GM21717 (cell line): ENCODE data around the gene HAT1.
"Not testable (repeated sequence)": the region's sequence is repeated elsewhere in the genome, so short reads cannot be mapped to it uniquely, and the experiment has no call there.

Source experiments
- ATAC-seq: cut with Tn5 transposase; IDR thresholded peaks from one replicate; pipeline ENCODE4 v1.9.1; 2021; ENCODE audit warnings: mild to moderate bottlenecking, moderate library complexity; ENCODE audit not compliant: unreplicated experiment

The HAT1 gene, protein sequence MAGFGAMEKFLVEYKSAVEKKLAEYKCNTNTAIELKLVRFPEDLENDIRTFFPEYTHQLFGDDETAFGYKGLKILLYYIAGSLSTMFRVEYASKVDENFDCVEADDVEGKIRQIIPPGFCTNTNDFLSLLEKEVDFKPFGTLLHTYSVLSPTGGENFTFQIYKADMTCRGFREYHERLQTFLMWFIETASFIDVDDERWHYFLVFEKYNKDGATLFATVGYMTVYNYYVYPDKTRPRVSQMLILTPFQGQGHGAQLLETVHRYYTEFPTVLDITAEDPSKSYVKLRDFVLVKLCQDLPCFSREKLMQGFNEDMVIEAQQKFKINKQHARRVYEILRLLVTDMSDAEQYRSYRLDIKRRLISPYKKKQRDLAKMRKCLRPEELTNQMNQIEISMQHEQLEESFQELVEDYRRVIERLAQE

DNA sequence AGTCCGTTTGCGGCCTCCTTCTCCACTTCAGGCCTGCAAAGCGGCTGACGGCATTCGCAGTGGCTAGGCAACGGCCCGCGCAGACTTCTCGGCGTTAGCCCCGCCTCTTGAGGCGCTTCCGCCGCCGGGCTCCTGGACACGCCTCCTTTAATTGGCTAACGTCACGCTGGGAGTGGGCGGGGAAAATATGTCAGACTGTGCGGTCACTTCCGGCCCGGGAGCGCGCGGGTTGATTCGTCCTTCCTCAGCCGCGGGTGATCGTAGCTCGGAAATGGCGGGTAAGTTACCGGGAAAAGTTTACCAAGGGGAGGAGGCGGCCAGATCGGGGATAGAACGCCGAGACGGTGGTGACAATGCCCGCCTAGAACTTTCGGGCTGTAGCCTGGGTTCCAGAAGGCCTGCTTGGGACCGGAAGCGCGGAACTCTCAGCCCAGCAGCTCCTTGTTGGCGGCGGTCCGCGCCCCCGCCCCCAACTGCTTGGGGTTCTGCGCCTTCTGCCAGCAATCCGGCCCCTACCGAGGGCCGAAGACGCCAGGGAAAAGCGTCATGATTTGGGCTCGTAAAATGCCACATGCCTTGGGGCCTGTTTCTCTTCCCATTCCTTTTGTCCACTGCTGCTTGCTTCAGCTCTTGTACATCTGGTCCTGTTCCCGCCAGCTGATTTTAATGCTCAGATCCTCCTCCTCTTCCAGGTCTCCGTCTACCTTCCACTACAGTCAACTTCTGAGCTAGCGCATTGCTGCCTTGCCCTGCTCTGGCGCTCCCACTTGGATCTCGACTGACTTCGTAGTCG lies at the start of gene HAT1:
TSS of gene HAT1 (plus strand) at position 232 of the 793 bp plus-strand sequence. CDS start at position 272, 40 bp downstream.
- ATAC-seq: peak; percentile 95

DNA sequence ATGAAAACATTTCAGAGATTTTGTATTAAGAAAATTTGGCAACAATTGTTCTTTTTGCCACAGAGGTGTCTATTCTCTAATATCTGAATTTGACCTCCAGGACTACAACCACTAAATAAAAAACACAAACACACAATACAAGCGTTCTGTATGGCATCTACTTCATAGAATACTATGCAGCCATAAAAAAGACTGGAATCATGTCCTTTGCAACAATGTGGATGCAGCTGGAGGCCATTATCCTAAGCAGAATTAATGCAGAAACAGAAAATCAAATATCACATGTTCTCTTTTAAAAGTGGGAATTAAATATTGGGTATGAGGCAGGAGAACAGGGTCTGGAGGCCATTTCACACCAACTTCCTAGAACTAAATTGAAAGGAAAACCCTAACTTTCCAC lies 47.7 kb upstream of the HAT1 start:
- no peak for ATAC-seq

DNA sequence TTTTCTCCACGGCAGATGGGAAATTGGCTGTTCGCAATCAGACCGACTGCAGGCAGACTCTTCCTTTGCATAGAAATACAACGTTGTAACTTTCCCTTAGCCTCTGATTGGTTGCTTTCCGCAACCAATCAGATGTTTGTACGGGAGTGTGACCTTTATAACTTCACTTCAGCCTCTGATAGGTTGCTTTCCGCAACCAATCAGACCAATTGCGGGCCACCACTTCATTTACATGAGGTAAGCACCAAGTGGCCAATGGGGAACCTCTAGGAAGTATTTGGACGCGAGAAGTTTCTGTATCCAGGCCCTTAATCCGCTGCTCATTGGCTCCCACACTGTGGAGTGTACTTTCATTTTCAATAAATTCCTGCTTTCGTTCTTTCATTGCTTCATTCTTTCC lies 47.3 kb upstream of the HAT1 start:
- ATAC-seq: no peak

DNA sequence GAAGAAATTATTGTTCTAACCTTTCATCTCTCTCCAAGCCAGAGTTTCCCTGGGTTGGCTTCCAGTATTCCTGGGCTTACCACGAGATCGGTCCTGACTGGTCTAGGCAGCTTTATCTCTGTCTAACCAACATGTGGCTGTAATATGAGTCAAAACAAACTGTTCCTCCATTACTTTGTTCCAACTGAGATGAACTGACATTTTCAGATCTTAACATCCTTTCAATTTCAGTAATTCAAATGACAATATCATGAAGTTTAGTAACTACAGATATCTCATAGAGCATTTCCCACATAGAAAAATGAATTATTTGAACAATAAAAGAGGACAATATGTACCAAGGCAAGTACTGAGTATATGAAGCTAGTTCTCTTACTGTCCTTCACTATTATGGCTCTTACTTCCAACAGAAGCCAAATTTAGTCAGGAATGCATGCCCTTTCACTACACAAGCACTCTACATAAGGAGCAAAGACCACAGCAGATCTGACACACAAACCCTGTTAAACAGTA lies 43.7 kb upstream of the HAT1 start:
- ATAC-seq: no peak

DNA sequence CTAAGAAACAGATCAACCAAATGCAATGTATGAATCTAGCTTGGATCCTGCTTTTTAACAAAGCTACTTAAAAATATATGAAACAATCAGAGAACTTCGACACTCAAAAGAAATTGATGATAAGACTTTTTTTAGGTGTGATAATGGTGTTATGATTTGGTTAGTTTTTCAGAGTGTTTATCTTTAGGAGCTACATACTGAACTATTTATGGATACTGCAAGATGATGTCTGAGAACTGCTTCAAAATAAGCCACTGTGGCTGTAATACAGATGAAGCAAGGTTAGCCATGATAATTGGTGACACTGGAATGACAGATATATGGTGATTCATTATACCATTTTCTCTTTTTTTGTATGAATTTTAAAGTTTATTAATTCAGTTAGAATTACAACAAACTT lies 42.4 kb upstream of the HAT1 start:
- no peak for ATAC-seq

DNA sequence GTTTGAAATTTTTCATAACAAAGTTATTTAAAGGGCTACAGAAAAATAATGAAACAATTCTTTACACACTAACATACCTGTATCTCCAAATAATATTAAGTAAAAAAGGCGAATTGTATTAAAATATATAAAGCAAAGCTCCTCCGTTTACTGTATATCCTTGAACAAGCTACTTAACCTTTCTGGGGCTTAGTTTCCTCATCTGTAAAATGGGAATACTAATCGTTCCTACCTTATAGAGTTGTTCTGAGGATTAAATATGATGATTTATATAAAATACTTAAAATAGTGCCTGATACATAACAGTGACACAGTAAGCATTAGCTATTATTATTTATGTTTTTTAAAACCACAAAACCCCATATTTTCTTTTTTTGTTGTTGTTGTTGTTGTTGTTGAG lies 41.5 kb upstream of the HAT1 start:
- no peak for ATAC-seq

DNA sequence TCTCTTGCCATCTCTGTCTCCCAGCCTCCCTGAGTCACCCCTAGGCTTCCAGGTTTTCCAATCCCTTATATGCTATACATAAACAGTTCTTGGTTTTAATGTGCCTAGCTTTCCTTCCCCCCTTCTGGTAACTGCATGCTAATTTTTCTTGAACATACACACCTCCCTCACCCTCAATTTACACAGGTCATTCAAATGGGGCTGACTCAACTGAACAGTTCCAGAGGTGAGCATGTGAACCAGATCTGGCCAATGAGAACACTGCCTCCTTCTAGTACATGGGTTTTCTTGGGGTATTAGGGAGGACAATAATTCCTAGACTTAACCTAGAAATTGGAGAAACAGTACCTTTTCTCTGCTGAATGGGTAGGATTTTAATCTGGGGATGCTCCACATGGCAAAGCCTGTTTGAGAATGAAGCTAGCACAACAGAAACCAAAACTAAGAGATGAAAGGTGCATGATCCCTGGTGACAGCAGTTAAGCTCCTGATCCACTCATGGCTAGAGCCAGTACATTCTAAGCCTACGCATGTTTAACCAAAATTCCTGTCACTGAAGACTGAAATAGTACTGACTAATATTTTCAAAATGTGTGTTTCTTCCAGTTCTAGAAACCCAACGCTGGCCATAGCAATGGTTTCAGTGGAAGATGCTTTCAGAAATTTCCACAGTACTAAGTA lies 40.0 kb upstream of the HAT1 start:
- peak; percentile 69 for ATAC-seq

DNA sequence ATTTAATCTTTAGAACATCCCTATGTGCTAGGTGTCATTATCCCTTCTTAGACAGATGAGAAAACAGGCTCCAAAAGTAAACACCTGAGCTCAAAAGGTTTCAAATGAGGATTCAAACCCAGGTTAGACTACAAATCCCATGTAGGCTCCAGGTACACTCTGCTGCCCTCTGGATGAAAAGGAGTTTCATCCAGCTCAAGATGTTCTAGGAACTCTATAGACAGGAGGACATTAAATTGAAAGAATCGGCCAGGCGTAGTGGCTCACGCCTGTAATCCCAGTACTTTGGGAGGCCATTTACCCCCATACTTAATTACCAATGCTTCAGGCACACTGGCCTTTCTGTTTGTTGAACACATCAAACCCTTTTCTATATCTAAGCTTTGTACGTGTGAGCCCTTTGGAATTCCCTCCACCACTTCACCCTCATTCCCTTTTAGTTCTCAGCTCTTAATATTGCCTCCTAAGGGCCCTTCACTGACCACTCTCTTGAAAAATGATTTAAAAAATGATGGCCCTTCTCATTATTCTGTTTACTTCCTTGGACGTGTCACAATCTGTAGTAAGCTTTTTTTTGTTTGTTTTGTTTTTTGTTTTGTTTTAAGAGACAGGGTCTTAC lies 38.9 kb upstream of the HAT1 start:
- ATAC-seq: no peak

DNA sequence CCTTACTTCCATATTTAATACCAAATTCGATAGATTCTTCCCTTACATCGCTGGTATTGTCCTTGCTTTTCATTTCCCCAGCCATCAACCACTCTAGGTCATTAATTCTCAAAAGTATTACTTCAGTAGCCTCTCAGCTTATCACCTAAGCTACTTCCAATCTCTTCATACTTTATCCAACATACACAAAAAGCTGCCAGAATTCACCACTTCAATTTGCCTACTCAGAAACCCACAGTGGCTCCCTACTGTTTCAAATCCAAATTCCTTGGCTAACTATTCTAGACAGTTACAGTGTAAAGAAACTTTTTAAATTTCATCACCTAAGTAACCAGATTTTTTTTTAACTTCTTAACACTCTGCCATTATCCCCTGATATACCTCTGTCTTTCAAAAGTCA lies 32.9 kb upstream of the HAT1 start:
- no peak for ATAC-seq

DNA sequence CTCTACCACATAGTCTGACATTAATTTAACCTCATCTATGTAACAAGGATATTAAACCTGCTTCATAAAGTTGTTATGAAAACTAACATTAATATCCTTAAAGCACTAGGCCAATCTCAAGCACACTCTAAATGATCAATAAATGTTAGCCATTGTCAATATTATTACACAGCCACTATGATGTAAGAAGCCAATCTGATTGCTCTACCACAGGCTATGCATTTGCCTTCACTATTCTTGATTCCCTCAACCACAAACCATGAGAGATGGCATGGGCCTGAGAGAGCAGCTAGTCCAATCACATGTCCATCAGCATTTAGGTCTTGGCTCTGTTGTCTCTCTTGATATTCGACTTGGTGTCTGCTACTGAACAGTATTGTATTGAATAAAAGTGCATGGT lies 32.5 kb upstream of the HAT1 start:
- ATAC-seq: no peak

DNA sequence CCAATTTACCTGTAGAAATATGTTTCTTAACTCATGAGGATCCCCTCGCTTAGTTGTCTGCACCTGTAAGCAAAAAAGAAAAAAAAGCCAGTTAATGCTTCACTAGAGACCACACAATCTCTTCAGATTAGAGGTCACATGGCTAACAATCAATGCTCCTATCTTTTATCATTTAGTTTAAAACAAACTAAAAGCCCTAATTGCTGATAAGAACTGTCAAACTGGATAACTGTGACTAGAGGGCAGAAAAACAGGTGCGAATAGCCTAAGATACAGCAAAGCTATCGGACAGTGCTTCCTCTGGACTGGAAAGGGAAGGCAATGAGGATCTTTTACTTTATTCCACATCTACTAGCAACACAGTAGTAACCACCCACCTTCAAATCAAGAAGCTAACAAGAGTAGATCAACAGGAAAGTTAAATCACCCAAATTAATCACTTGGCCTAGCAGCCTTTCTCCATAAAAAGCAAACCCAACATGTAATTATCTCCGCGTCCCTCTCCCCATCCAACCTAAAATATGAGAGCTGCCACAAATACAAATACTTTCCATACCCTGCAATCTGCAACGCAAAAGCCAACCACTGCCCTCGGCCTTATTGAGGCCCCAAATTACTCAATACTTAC lies 29.0 kb upstream of the HAT1 start:
- no peak for ATAC-seq

DNA sequence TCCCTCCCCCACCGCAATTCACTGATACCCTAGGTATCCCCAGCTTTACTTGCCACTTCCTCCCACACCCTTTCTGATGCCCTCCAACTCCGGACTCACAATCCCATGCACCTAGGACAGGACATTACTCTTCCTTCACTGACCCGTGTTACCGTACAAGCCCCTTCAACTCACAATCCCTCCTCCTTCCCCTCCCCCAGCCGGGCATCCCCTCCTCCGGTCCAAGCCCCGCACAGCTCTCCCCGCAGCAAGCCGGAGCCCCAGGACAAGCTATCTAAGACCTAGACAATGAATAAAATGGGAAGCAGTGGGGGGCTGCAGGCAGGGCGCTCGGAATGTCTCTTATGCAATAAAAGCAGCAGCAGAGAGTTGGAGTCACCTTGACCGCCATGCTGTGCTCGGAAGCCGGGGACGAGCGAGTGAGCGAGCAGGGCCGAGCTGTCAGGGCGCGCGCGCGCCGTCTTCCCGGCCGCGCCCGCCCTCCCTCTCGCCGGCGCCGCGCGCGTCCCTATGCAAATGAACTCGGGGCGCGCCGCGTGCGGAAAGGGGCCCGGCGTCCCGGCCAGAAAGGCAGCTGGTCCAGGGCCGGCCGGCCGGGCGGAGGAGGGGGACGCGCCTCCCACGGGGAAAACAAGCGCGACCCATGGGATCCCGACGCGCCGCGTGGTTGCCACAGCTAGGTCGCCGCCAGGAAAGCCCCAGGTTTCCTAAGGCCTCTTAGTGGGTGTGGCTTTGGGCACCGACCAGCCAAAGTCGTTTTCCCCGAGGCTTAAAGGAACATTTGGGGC lies 28.2 kb upstream of the HAT1 start, which contains the start of gene SLC25A12:
TSS of gene SLC25A12 (minus strand) at position 421 of the 788 bp plus-strand sequence. CDS start at position 391, 30 bp downstream.
- peak; percentile 93 for ATAC-seq

DNA sequence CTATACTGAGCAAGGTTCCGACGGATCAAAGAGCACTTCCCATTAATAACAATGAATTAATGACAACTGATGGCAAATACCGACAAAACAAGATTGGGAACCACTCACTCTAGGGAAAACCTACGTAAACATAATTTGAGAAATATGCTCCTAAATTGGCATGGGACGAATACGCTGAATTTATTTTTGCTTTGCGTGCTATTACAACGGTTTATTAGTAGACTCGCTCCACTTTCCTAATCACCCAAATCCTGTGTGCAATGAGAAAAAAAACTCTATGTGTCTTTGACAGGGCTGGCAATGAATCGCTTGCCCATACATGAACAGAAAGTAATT lies 27.7 kb upstream of the HAT1 start:
- no peak for ATAC-seq

DNA sequence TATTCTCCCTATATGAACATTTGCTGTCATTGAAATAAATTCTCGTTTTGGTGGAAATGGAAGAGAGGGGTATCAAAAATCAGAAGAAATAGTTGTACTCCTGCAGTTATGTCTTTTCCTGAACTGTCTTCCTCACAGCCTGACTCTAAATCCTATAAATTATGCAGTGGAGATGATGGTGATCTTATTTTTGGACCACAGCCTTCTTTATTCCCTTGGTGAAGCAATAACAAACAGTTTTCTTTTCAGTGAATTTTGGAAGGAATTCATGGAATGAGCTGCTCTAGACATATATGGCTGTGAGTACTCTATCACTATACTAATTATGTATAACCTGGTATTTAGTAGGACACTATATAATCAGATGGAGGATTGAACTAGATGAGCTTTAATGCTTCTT lies 26.5 kb upstream of the HAT1 start:
- no peak for ATAC-seq

DNA sequence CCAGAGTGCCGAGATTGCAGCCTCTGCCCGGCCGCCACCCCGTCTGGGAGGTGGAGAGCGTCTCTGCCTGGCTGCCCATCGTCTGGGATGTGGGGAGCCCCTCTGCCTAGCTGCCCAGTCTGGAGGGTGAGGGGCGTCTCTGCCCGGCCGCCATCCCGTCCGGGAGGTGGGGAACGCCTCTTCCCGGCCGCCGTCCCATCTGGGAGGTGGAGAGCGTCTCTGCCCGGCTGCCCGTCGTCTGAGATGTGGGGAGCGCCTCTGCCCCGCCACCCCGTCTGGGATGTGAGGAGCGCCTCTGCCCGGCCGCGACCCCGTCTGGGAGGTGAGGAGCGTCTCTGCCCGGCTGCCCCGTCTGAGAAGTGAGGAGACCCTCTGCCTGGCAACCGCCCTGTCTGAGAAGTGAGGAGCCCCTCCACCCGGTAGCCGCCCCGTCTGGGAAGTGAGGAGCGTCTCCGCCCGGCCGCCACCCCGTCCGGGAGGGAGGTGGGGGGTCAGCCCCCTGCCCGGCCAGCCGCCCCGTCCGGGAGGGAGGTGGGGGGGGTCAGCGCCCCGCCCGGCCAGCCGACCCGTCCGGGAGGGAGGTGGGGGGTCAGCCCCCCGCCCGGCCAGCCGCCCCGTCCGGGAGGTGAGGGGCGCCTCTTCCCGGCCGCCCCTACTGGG lies 22.5 kb upstream of the HAT1 start:
- ATAC-seq: not testable (repeated sequence)

DNA sequence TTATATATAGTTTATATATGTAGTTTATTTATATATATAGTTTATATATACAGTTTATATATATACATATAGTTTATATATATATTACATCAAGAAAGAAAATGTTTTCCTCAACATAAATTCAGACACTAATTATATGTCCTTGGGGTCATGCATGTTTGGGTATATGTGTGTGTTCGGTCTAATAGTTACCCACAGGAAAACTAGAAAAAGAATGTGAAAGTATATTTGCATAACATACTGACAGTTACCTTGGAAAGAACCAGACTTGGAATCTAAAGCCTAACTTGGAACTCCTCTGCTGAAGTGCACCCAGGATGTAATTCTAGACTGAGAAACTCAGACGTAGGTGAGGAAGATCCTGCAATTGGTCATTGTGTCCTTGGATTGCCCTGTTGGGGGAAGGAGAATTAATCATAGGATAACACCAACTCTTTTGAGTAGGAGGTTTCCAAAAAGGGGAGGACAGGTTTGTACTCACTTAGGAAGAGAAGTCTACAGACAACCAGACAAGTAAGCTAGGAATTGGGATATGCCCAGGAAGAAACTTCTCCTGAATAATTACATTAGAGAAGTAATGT lies 19.3 kb upstream of the HAT1 start:
- no peak for ATAC-seq

DNA sequence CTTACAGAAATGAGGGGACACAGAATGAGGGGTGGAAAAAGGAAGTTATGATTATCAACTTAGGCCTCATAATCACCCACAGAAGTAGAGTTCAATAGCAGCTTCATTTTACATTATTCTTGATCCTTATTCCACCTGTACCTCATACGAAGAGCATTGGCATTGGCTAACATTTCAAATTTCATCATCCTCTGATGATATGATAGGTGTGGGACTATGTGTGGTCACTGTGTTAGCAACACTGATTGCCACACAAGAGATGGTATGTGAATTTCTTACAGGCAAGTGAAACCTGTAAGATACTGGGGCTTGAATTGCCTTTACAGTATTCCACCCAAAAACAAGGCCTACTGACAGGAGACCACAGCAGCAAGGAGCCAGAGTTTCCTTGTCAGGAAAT lies 14.0 kb upstream of the HAT1 start:
- no peak for ATAC-seq

DNA sequence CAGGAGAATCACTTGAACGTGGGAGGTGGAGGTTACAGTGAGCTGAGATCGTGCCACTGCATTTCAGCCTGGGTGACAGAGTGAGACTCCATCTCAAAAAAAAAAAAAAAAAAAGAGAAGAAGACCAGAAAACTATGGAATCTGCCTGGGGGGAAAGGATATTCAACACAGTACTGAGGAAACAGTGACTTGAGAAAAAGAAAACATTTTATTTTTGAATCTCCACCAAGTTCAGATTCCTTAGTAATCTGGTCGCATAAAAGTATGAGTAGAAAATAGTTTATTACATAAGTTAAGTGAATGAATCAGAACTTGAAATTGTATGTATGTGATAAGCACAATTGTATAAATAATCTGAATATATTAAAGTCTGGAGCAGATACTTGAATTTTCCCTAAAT lies 13.0 kb upstream of the HAT1 start:
- no peak for ATAC-seq

DNA sequence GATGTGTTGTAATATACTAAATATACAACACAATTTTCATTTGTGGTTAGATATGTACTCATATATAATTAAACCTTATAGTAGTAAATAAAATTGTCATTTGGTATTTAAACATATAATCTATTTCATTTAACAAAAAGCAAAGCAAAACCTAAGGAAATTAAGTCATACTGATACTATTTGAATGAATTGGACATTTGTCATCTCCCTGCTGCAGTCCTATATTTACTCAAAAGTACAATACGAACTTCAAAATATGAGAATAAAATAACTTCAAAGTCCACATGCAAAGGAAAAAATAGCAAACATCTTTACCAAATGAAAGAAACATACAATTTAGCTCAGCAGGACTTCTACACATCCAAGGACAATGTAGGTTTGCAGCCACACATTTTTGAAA lies 11.8 kb upstream of the HAT1 start:
- ATAC-seq: no peak
